Left cardiac atrium (tissue), 4 donors: Measurements from ENCODE around the gene KRT17. TPM values are rescaled to one million over a fixed set of nuclear protein-coding genes. Genes with fewer than 3 reads are reported as not detected.
"Not testable (repeated sequence)": the region's sequence is repeated elsewhere in the genome, so short reads cannot be mapped to it uniquely, and the experiment has no call there.

Source experiments
- ATAC-seq, 2 donors: fragments of 200-7000 bp; cut with Tn5 transposase; one replicate each; pipeline ENCODE4 v1.9.1; 2020; ENCODE audit warnings: mild to moderate bottlenecking in 2 of 2, moderate library complexity in 2 of 2
- DNase-seq: peaks from one replicate; pipeline ENCODE4 v3.0.0-alpha.2; 2020
- intact Hi-C, 2 donors: fragments of 100-400 bp; cut with DNase I; formaldehyde crosslinking; loops; one replicate each; pipeline versions ENCODE4 v1.14.1 to v1.15.1; 2022 to 2023
- total RNA-seq, 2 donors: library from RNA; stranded (reverse); fragmentation: NEBNext Ultra II Directional; extraction: Animal tissue kit (Norgen Biotek cat#: 25700); gene quantifications; one replicate each; pipeline ENCODE4 v1.2.1, GENCODE V29; 2021
- donor health status: DM: no; HTN: yes; CAD: no.
- donor health status: DM: no; HTN: yes; CAD: no; lungs with severe emphysema.
- donor health status: DM: yes; HTN: yes; CAD: no.
- donor health status: Dilated cardiomyopathy.

The KRT17 gene
- total RNA-seq, 2 donors from 2014 or later: not detected

GRCh38 chr17:41612376-41613160, 11.8 kb downstream of the KRT17 start, which contains the start of gene KRT16:
Gene KRT16, minus strand, starts transcription at chr17:41612767. Its CDS starts 79 bp downstream, at chr17:41612688.
- DNase-seq, ATAC-seq, intact Hi-C loops: not testable (repeated sequence)

DNA sequence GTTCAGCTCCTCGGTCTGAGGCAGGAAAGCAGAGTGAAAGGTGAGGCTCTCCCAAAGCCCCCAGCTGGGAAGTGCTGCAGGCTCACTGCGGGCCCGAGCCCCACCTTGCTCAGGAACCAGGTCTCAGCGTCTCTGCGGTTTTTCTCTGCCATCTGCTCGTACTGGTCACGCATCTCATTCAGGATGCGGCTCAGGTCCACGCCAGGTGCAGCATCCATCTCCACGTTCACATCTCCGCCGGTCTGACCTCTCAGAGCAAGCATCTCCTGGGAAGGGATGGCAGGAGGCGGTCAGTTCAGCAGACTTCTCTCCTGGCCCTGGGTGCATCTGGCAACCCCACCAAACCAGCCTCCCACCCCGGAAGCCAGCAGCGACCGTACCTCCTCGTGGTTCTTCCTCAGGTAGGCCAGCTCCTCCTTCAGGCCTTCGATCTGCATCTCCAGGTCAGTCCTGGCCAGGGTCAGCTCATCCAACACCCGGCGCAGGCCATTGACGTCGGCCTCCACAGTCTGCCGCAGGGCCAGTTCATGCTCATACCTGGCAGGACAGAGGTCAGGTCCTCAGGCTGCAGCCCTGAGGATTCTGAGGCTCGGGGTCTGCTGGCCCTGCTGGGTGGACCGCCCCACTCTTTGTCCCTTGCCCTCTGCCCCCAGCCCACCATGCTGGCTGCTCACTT, 13.3 kb downstream of the KRT17 start:
- intact Hi-C loops: no loop called here
- DNase-seq (peak; percentile 10), ATAC-seq (no peak)

DNA sequence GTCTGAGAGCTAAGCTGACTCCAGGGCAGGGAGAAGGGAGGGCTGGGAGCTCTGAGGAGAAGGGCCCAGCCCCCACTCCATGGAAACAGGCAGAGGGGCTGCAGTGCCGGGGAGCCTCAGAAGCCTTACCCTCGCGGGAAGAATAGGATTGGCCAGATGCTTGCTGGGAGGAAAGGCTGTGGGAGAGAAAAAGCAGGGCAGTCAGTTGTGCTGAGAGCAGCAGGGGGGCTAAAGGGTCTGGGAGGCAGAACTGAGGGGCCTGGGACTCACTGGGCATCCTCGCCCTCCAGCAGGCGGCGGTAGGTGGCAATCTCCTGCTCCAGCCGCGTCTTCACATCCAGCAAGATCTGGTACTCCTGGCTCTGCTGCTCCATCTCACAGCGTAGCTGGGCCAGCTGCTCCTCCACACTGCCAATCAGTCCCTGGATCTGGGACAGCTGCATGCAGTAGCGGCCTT, 14.3 kb downstream of the KRT17 start:
- peak; percentile 12 for DNase-seq
- intact Hi-C loops, ATAC-seq: not testable (repeated sequence)

GRCh38 chr17:41606930-41607329, 17.4 kb downstream of the KRT17 start:
- DNase-seq, intact Hi-C loops, ATAC-seq: not testable (repeated sequence)

GRCh38 chr17:41602524-41602923, 21.9 kb downstream of the KRT17 start:
- ATAC-seq: no peak
- DNase-seq: no peak
- intact Hi-C loops: no loop called here

DNA sequence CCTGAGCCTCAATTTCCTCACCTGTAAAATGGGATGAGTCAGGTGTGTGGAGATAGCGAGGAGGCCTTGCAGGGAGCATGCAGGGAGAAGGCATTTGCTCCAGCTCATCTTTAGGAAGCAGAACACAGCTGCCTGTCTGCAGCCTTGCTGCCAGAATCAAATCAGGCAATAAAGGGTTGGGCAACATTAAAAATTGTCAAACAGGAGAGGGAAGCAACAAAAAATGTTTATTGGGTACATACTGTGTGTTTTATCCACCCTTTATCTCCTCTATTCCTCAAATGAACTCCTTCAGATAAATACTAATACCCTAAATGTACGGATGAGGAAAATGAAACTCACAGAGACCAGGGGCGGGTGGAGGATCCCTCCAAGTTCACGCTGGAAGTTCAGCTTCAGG, 24.1 kb downstream of the KRT17 start:
- ATAC-seq: no peak
- intact Hi-C loops: no loop called here

GRCh38 chr17:41599680-41600079, 24.7 kb downstream of the KRT17 start:
- DNase-seq: no peak
- intact Hi-C loops: no loop called here

More for the DNA sequence above, 24.1 kb downstream of the KRT17 start:
- no peak for DNase-seq

DNA sequence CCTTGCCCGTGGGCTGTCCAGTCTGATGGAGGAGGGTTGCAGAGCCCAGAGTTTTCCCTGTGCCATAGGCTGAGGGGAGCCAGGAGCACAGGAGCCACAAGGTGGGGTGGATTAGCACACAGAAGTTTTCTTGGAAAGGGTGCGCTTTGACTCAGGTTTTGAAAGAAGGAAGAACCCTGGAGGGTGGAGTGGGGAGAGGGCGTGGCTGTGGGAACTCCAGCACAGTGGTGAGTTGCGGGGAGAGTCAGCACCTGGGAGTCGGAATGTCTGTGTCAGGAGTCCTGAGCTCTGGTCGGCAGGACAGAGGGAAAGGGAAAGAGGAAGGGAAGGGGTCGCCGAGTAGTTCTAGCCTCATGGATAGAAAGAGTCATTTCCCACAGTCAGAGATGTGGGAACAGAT, 28.8 kb downstream of the KRT17 start:
- peak in 1 of 2 donors; percentile 23 for ATAC-seq

More at GRCh38 chr17:41599680-41600079, 24.7 kb downstream of the KRT17 start:
- no peak for ATAC-seq

GRCh38 chr17:41594363-41594915, 29.9 kb downstream of the KRT17 start:
- no peak for DNase-seq
- intact Hi-C loops: no loop called here
- no peak for ATAC-seq

More for the DNA sequence above, 28.8 kb downstream of the KRT17 start:
- intact Hi-C loops: no loop called here
- DNase-seq: no peak

DNA sequence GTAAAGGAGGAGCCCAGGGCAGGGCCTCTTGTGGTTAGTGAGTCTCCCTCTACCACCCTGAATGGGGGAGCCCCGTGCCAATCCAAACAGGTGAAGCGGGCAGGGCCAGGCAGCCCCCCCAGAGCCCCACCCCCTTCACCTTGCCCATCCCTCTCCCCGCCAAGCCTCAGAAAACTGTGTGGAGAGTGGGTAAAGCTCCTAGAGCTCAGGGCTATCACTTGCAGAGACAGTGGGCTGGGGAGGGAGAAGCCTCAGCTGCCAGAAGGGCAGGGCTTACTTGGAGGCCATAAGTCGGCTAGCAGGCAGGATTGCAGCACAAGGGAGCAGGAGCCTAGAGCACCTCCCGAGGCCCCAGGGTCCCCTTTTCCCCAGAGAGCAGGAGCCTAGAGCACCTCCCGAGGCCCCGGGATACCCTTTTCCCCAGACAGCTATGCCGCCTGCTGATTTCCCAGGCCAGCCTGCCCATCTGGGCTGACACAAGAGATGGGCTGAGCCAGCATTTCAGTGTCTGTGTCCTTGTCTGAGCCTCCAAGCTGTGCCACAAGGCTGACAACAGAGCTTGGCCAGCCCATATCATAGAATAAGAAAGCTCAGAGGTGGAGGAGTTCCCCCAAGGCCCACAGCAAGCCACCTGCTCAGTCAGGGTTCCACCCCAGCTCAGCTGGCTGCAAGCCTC, 30.9 kb downstream of the KRT17 start:
- ATAC-seq (peak in 1 of 2 donors; percentile 87), DNase-seq (no peak)
- intact Hi-C loops: no loop called here

- DNase-seq: no peak
- intact Hi-C loops: no loop called here
- peak in 1 of 2 donors; percentile 15 for ATAC-seq
Measured at GRCh38 chr17:41592601-41593305, 31.6 kb downstream of the KRT17 start.

DNA sequence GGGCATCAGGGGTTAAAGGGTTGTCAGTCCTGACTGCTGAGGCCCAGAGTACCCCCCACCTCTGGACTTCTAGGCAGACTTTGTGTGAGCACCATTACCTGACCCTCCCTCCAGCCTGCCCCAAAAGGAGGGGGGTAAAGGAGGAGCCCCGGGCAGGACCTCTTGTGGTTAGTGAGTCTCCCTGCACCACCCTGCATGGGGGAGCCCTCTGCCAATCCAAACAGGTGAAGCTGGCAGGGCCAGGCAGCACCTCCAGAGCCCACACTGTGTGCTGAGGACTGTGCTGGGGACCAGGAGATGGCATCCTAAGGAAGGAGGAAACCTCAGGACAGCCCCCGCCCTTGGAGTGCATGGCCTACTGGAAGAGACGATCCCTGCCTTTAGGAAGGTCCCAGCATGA, 35.1 kb downstream of the KRT17 start:
- intact Hi-C loops: no loop called here
- ATAC-seq: peak in 1 of 2 donors; percentile 18
- DNase-seq: no peak

DNA sequence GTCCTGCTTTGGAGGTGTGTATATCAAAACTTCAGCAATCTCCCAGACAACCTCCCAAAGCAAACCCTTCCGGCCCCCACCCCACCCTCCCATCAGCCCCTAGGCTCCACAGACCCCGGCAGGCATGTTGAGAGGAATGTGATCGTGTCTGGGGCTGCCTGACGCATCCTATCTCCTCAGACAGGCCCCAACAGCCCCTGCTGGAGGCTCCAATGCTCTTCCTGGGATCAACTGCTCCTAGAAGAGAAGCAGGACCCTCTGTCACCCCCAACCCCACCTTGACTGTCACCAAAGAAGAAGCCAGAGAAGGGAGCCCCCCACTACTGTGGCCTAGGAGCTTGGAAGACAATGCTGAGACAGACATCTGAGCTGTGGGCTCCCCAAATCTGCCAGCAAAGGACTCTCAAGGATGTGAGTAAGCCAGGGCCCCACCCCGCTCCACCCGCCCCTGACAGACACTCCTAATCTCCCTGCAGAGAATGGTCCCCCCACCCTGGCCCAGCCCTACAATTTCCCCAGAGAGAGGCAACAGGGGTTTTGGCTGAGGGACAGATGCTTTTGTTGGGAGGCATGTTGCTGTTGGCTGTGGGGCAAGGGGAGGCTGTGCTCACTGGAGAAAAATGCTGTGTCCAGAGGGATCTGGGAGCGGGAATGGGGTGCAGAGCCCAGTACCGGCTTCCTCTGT, 36.1 kb downstream of the KRT17 start:
- ATAC-seq: peak in 1 of 2 donors; percentile 55
- DNase-seq: no peak

DNA sequence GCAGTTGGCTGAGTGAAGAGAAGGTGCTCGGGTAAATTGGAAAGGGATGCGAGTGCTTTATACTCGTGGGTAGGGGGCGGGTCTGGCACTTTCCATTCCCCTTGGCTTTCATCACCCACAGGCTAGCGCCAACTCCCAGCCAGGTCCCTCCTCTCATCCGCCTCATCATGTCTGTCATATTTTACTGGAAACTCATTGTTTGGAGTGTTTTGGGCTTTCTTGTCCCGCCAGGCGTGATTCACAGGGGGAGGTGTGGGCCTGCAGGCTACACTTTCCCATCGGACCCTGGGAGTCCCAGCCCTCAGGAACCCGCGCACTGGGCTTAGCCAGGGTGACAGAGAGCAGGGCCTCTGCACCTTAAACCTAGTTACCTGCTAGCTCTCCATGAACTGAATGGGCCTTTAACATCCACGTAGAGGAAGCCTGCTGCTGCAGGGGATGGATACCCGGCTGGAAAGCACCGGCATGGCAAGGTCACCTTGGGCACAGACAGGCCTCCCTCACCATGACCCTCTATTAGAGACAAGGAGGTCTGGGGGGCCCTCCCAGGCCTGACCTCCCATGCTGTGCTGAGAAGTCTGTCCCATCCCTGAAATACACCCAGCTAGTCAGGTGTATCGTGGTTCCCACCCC, 37.4 kb downstream of the KRT17 start, which contains the start of gene KRT14:
Gene KRT14 (minus strand): TSS at position 33 of the 633 bp plus-strand sequence. CDS start 61 bp downstream, outside the sequence.
- intact Hi-C loops: no loop called here
- no peak for ATAC-seq
- no peak for DNase-seq

More for the DNA sequence above, 36.1 kb downstream of the KRT17 start:
- intact Hi-C loops: no loop called here

DNA sequence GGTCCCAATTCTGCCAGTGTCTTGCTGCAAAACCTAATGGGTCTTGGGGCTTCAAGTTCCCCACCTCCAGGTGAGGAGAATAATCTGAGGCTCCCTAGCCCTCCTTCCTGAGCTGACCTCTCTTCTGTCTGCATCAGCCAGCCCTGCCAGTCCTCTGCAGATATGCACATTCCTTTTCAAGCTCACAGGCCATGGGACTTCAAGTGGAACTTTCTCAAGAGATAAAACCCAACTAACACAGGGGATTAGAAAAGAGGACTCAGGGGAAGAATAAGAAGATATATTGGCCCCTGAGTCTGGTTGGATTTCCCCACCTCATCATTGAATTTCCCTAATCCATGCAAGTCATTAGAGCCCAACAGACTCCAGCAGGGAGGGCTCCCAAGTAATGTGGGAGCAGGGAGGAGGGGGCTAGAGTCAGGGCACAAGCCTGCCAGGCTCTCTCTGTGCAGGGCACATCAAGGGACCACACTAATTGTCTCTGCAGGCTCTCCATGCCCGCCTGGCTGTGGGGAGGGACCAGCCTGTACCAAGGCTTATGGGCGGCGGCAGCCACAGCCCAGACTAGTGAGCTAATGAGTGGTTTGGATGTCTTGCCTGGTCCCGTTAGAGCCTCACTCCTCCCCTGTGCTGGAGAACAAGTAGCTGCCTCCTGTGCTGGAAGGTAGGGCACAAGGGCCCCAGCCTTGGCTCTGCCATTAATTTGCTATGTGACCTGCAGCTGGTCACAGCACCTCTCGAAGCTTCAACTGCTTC, 38.9 kb downstream of the KRT17 start:
- DNase-seq (no peak), ATAC-seq (no peak)
- intact Hi-C loops: no loop called here

DNA sequence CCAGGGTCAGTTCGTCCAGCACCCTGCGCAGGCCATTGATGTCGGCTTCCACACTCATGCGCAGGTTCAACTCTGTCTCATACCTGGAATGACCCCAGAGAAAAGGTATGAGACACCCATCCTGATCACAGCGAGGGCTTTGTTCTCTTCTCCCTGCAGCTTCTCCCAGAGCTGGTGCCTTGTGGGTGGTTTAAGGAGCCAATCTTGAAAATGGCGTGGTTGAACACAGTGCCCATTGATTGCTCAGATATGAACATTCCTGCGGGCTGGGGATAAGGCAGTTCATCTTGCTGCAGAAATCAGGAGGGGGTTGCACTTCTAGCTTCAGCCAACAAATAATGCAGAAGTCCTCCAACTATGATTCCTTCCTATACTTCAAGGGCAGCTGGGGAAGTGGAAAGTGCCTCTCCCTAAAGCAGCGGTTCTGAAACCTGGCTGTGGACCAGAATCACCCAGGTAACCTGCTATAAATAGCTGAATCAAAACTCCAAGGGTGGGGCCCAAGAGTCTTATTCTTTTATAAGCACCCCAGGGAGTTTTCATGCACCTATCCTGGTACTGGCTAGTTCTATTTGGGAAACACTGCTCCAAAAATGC, 39.9 kb downstream of the KRT17 start:
- intact Hi-C loops, ATAC-seq, DNase-seq: not testable (repeated sequence)
